Endometrium (tissue), 2 donors: ENCODE results near the gene CLEC4M.
A peak's percentile ranks its signal among the peaks of the same experiment; 100 is the strongest.
"Not testable (repeated sequence)": the region's sequence is repeated elsewhere in the genome, so short reads cannot be mapped to it uniquely, and the experiment has no call there.

Experiments
- FAIRE-seq: peaks from 2 replicates; lab custom pipeline; 2012; peaks lifted over from hg19 to GRCh38; lab: Jason Lieb, UNC
- donor health status: control.
- donor health status: control.

CLEC4M gene

DNA sequence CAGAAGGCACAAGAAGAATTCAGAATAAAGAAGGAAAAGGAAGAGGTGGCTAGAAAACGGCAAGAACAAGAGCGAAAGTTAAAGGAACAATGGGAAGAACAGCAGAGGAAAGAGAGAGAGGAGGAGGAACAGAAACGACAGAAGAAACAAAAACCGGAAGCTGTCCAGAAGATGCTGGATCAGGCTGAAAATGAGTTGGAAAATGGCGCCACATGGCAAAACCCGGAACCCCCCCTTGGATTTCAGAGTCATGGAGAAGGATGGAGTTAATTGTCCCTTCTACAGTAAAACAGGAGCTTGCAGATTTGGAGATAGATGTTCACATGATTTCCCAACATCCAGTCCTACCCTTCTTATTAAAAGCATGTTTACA is 22.4 kb upstream of the CLEC4M start:
- FAIRE-seq, result no peak

GRCh38 chr19:7742575-7742974 is 20.5 kb upstream of the CLEC4M start:
- FAIRE-seq, result no peak

DNA sequence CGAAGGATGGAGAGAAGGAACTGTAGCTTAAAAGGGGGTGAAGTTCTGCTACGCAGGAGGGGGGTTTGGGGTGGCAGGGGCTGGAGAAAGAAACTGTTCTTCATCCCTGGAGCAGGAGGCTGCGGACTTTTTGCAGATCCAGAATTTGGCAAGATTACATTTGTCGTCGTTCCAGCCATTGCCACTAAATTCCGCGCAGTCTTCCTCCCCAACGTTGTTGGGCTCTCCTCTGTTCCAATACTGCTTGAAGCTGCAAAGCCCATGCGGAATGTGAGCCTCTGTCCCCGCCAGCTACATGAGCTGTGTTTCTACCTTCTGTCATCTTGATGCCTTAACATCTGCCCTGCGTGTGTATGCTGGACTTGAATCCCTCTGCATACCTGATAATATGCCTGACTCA is 20.1 kb upstream of the CLEC4M start:
- FAIRE-seq, result no peak

- FAIRE-seq, result no peak
Observed at GRCh38 chr19:7743425-7743841, 19.6 kb upstream of the CLEC4M start.

- FAIRE-seq, result no peak
Observed at GRCh38 chr19:7744199-7744786, 18.8 kb upstream of the CLEC4M start.

- no peak for FAIRE-seq
Observed at GRCh38 chr19:7744871-7745650, 18.0 kb upstream of the CLEC4M start.

DNA sequence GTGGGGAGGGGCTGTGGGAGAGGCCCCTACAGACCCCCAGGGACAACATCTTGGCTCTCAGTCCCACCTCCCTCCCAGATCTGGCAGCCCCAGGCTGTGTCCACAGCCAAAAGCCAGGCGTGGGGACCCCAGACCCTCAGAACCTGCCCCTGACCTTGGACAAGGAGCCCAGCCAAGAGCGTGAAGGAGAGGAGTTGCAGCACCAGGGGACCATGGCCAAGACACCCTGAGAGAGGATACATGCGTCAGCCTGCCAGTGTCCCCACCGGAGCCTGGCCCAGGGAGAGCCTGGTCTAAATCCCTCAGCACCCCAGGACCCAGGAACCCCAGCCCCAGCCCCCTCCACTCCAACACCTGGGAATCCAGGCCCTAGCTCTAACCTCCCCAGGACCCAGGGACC is 16.7 kb upstream of the CLEC4M start:
- FAIRE-seq, result not testable (repeated sequence)

GRCh38 chr19:7746903-7747884 is 15.8 kb upstream of the CLEC4M start, which contains the start of gene CD209:
Gene CD209, minus strand, starts transcription at chr19:7747534. Its CDS starts 23 bp downstream, at chr19:7747511.
- FAIRE-seq, result no peak

DNA sequence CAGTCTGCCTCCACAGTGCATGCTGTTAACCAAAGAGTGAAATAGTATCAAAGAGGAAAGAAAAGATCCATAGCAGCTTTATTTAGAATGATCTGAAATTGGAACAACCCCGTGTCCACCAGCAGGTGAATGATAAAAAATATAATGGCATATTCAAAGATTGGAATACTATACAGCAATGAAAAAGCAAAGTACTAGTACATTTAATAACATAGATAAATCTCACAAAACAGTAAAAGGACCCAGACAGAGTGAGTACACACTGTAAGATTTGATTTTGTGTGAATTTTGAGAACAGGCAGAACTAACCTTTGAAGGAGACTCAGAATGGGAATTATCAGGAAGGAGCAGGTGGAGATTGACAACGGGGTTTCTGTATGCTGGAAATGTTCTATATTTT is 14.9 kb upstream of the CLEC4M start:
- FAIRE-seq, result no peak

- no peak for FAIRE-seq
Observed at GRCh38 chr19:7748756-7749155, 14.3 kb upstream of the CLEC4M start.

GRCh38 chr19:7751157-7751783 is 11.8 kb upstream of the CLEC4M start:
- FAIRE-seq, result no peak

- no peak for FAIRE-seq
Observed at GRCh38 chr19:7756258-7756657, 6.8 kb upstream of the CLEC4M start.

- no peak for FAIRE-seq
Observed at GRCh38 chr19:7757358-7757757, 5.7 kb upstream of the CLEC4M start.

GRCh38 chr19:7759156-7759555 is 3.9 kb upstream of the CLEC4M start:
- FAIRE-seq, result no peak

GRCh38 chr19:7763696-7764095 is 653 bp downstream of the CLEC4M start:
- FAIRE-seq, result no peak

DNA sequence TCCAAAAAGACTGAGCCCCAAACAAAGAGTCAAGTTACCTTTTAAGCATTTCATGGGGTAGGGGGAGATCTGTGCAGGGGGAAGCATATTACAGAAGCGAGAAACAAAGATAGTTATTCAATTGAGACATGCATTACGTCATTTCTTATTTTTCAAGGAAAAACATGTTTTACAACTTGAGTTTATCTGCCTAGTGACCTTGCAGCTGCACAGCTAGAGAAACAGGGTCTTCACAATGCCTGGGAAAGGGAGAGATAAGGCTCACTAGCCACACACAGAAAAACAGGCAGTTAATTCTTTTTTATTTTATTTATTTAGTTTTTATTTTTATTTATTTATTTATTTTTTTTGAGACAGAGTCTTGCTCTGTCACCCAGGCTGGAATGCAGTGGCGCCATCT is 1.1 kb downstream of the CLEC4M start:
- FAIRE-seq, result peak; percentile 29

DNA sequence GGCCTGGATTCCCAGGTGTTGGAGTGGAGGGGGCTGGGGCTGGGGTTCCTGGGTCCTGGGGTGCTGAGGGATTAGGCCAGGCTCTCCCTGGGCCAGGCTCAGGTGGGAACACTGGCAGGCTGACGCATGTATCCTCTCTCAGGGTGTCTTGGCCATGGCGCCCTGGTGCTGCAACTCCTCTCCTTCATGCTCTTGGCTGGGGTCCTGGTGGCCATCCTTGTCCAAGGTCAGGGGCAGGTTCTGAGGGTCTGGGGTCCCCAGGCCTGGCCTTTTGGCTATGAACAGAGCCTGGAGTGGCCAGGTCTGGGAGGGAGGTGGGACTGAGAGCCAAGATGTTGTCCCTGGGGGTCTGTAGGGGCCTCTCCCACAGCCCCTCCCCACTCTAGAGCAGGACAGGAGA is 2.0 kb downstream of the CLEC4M start:
- FAIRE-seq, result not testable (repeated sequence)

DNA sequence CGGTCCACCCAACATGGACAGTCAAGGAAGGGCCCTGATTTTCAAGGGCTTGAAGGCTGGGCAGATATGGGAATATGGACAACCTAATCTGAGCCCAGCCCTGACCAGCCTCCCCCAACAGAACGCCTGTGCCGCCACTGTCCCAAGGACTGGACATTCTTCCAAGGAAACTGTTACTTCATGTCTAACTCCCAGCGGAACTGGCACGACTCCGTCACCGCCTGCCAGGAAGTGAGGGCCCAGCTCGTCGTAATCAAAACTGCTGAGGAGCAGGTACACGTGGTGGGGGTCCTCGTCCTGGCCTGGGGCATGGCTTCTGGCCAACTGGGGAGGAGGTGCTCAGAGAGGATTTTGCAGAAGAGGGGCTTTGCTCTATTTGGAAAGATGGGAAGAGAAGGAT is 3.5 kb downstream of the CLEC4M start:
- FAIRE-seq, result no peak

DNA sequence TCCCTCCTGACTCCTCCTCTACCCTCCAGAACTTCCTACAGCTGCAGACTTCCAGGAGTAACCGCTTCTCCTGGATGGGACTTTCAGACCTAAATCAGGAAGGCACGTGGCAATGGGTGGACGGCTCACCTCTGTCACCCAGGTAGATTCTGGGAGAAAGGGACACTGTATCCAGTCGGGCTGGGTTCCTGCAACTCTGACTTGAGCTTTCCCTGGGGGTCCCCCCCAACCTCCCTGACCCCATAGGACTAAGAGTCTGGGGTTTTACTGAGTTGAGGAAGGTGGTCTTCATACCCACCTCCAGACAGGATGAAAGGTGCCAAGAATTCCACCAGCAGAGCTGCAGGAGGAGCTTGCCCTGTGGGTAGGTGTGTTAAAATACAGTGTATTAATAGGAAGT is 4.4 kb downstream of the CLEC4M start:
- FAIRE-seq, result no peak

DNA sequence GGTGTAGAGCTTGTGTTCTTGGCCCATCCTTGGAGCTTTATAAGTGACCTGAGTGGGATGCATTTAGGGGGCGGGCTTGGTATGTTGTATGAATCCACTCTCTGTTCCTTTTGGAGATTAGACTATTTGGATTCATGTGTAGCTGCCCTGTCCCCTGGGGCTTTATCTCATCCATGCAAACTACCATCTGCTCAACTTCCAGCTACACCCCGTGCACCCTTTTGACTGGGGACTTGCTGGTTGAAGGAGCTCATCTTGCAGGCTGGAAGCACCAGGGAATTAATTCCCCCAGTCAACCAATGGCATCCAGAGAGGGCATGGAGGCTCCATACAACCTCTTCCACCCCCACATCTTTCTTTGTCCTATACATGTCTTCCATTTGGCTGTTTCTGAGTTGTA is 6.1 kb downstream of the CLEC4M start:
- FAIRE-seq, result no peak

DNA sequence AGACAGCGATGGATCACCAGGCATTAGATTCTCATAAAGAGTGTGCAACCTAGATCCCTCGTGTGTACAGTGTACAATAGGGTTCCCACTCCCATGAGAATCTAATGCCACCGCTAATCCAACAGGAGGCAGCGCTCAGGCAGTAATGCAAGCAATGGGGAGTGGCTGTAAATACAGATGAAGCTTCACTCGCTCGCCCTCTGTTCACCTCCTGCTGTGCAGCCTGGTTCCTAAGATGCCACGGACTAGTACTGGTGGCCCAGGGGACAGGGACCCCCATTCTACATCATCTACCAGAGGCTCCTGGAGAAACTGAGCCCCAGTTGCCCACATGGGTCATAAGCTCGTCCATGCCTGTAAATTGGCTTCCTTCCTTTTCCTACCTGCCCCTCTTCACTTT is 8.0 kb downstream of the CLEC4M start:
- FAIRE-seq, result no peak

GRCh38 chr19:7772752-7773291 is 9.8 kb downstream of the CLEC4M start:
- FAIRE-seq, result no peak
